ENCODE measurements around the gene UQCRQ. TPM values are rescaled to one million over a fixed set of nuclear protein-coding genes. Genes with fewer than 3 reads are reported as not detected.

Gene UQCRQ
- total RNA-seq, 4 donors from 2014 or later, result 59.2 to 235 (median 118) TPM

- DNase-seq, result no peak
- TF ChIP-seq POLR2A (IDR thresholded peaks at IDR 0.05), result no peak
- TF ChIP-seq, protein P1, sequence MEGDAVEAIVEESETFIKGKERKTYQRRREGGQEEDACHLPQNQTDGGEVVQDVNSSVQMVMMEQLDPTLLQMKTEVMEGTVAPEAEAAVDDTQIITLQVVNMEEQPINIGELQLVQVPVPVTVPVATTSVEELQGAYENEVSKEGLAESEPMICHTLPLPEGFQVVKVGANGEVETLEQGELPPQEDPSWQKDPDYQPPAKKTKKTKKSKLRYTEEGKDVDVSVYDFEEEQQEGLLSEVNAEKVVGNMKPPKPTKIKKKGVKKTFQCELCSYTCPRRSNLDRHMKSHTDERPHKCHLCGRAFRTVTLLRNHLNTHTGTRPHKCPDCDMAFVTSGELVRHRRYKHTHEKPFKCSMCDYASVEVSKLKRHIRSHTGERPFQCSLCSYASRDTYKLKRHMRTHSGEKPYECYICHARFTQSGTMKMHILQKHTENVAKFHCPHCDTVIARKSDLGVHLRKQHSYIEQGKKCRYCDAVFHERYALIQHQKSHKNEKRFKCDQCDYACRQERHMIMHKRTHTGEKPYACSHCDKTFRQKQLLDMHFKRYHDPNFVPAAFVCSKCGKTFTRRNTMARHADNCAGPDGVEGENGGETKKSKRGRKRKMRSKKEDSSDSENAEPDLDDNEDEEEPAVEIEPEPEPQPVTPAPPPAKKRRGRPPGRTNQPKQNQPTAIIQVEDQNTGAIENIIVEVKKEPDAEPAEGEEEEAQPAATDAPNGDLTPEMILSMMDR (IDR thresholded peaks at IDR 0.05), result no peak
- WGBS, 2 donors, result 74 to 75% methylated on average over 7 to 8 of the region's 8 CpGs
- H3K9me3 ChIP-seq, result no peaks in the 10 kb centered on the region
- H3K27ac ChIP-seq, result peak overlapping the region in 2 of 3 donors; percentile 31 to 65
- no peaks in the 10 kb centered on the region for H3K4me1 ChIP-seq
- intact Hi-C loops (cut with DNase I), result no loop called here
- H3K36me3 ChIP-seq, result no peaks in the 10 kb centered on the region
- no peak overlapping the region for H3K4me3 ChIP-seq (replicated peaks in 1 of 3)
- H3K27me3 ChIP-seq, result no peaks in the 10 kb centered on the region
Measured at GRCh38 chr5:132839426-132840301, 26.8 kb upstream of the UQCRQ start.

DNA sequence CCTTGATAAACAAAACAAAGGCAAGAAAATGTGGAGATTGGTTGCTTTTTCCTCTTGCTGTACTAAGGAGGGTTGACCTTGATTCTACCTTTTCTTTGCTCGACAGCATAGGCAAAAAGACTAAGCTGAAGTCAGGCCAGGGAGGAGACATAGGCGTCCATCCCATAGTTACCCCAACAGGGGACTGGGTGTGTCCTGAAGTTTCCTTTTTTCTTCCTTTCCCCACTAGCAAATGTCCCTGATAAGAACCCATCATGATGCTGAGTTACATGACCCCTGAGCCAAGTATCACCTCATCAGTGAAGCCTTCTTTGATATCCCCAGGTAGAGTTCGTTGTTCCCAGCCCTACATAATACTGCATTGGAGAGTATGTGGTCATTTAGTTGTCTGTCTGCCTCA is 26.1 kb upstream of the UQCRQ start:
- no peak for TF ChIP-seq POLR2A (IDR thresholded peaks at IDR 0.05)
- TF ChIP-seq, protein P1 (IDR thresholded peaks at IDR 0.05), result no peak

GRCh38 chr5:132840896-132841295 is 25.5 kb upstream of the UQCRQ start:
- intact Hi-C loops (cut with DNase I), result no loop called here
- Histone ChIP-seq H3K4me1 (no peaks in the 10 kb centered on the region), H3K9me3 (no peaks in the 10 kb centered on the region), H3K27me3 (no peaks in the 10 kb centered on the region), H3K27ac (no peak overlapping the region), H3K36me3 (no peaks in the 10 kb centered on the region), H3K4me3 (replicated peaks in 1 of 3) (no peak overlapping the region)
- DNase-seq, result no peak
- TF ChIP-seq POLR2A (IDR thresholded peaks at IDR 0.05), result no peak
- TF ChIP-seq, protein P1 (IDR thresholded peaks at IDR 0.05), result no peak
- 94 to 100% methylated on average over 1 of the region's 1 CpG for WGBS, 2 donors

More for the DNA sequence above, 26.1 kb upstream of the UQCRQ start:
- H3K36me3 ChIP-seq, result no peaks in the 10 kb centered on the region
- H3K4me1 ChIP-seq, result no peaks in the 10 kb centered on the region
- intact Hi-C loops (cut with DNase I), result no loop called here
- H3K27me3 ChIP-seq, result no peaks in the 10 kb centered on the region
- H3K4me3 ChIP-seq (replicated peaks in 1 of 3), result no peak overlapping the region
- H3K9me3 ChIP-seq, result no peaks in the 10 kb centered on the region
- DNase-seq, result no peak
- H3K27ac ChIP-seq, result peak overlapping the region in 1 of 3 donors; percentile 12
- WGBS, 2 donors, result 74 to 84% methylated on average over 3 of the region's 3 CpGs

GRCh38 chr5:132841305-132841704 is 25.1 kb upstream of the UQCRQ start:
- Histone ChIP-seq H3K27ac (no peak overlapping the region), H3K4me1 (no peaks in the 10 kb centered on the region), H3K36me3 (no peaks in the 10 kb centered on the region), H3K4me3 (replicated peaks in 1 of 3) (no peak overlapping the region), H3K27me3 (no peaks in the 10 kb centered on the region), H3K9me3 (no peaks in the 10 kb centered on the region)
- TF ChIP-seq, protein P1 (IDR thresholded peaks at IDR 0.05), result no peak
- TF ChIP-seq POLR2A (IDR thresholded peaks at IDR 0.05), result no peak
- DNase-seq, result no peak
- intact Hi-C loops (cut with DNase I), result no loop called here
- WGBS, 2 donors, result 70 to 85% methylated on average over 4 of the region's 4 CpGs

DNA sequence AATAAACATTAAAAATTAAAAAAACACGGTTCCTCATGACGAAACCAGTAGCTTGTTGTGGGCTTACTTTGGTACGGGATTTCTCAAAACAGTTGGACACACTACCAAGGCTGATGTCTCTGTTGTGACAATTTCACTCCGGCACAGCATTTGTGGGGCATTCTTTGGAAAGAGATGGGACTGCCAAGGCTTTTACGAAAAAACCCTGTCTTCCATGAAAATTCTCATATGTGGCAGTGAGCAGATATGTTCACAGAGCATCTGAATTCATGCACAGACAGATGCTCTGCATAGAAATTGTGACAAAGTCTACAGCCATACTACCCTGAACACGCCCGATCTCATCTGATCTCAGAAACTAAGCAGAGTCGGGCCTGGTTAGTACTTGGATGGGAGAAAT is 18.2 kb upstream of the UQCRQ start:
- intact Hi-C loops (cut with DNase I), result no loop called here
- no peaks in the 10 kb centered on the region for H3K36me3 ChIP-seq
- H3K27ac ChIP-seq, result no peak overlapping the region
- 93 to 96% methylated on average over 8 of the region's 8 CpGs for WGBS, 2 donors
- H3K4me1 ChIP-seq, result no peaks in the 10 kb centered on the region
- H3K9me3 ChIP-seq, result no peaks in the 10 kb centered on the region
- no peaks in the 10 kb centered on the region for H3K27me3 ChIP-seq
- no peak for TF ChIP-seq POLR2A (IDR thresholded peaks at IDR 0.05)
- TF ChIP-seq, protein P1 (IDR thresholded peaks at IDR 0.05), result no peak
- no peak overlapping the region for H3K4me3 ChIP-seq (replicated peaks in 1 of 3)
- no peak for DNase-seq

Data from thyroid gland (tissue), 4 donors.